ENCODE measurements around the gene PCMTD2.

GRCh38 chr20:64206614-64207013 is 48.9 kb upstream of the PCMTD2 start:
- TF ChIP-seq POLR2A (IDR thresholded peaks at IDR 0.05; ENCODE audit: low read depth, low read length) (no peak), POLR2AphosphoS5 (IDR thresholded peaks at IDR 0.05; ENCODE audit: low read depth, low read length) (no peak), TAF1 (IDR thresholded peaks at IDR 0.05; ENCODE audit: borderline replicate concordance, low read depth, low read length) (no peak)

Data from GM12892 (cell line).